ENCODE data around the gene MATN4.

MATN4 gene

DNA sequence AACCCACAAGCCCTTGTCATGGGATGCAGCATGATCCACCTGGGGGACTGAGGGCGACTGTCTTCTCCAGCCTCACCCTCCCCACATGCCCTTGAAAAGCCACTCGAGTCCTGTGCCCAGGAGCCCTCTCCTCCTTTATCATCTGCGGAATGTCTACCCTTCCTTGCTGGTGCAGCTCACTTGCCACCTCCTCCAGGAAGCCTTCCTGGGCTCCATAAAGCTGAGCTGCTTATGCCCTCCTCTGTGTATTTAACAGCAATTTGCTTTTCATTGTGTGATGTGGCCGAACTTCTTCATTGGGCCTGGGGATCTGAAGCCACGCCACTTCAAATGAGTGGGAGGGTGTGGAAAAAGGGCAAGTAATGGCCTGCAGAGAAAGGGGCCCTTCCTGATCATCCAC lies 19.2 kb downstream of the MATN4 start:
- no peak for DNase-seq

DNA sequence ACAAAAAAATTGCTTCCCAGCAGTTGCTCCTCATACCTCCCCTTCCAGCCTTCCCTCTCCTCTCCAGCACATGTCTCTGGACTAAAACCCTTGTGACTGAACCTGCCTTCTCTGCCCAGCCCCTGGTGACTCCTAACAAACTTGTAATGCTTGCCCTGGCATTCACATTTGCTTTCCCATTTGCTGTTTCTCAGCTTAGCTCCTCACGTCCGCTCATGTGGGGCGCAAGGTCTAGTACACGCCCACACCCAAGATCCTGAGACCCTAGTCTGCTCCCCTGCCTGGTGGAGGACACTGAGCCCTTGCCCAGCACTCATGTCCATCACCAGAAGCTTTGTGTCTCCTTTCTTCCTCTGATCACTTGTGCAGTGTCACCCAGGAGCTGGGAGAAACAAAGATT lies 19.7 kb downstream of the MATN4 start:
- no peak for DNase-seq

DNA sequence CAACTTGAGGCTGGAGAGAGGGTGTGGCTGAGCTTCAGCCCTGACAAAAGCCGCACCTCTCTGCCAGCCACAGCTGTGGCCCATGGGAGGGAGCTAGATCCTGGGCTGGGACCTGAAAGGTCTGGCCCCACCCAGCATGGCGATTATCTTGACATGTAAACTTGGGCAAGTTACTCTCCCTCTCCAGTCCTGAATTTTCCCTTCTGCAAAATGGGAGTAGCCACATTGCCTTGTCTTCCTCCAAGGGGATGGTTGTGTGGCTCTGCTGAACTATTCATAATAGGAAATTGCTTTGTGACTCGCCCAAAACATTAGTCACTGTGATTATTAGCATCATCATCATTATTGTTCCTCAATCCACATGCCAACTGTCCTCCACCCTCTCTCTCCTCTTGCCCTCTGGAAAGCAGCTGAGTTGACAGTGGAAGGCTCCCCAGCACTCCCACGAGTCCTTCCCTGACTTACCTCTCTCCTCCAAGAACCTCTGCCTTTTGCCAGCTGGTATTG lies 24.5 kb downstream of the MATN4 start:
- DNase-seq: no peak

DNA sequence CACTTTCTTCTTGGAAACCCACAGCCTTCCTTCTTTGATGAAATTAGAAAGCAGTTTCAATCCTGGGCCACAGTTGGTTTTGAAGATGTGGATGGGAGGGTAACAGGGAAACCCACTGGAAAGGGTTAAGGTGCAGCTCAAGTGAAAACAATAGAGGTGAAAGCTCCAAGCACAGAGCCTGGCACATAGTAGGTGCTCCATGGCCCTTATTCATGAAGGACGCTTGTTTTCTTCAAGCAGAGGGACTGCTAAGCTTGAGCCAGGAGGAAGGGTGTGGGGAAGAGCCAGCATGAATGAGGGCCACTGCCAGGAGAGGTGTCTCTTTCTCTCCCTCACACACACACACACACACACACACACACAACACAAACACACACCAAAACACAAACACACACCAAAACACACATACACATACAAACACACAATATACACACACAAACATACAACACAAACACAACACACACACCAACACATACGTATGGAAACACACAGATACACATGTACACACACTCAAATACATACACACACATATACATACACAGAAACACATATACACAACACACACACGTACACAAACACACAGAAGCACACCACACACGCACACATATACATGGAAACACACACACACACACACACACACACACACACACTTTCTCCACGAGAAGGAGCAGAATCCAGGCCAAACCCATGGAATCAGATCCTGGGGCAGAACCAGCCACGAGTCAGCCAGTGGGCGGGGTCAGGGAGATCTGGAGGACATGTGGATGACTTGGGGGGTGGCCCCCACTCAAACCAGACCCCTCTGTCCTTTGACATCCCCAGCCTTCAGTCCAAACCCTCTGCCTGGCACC lies 25.2 kb downstream of the MATN4 start:
- no peak for DNase-seq

DNA sequence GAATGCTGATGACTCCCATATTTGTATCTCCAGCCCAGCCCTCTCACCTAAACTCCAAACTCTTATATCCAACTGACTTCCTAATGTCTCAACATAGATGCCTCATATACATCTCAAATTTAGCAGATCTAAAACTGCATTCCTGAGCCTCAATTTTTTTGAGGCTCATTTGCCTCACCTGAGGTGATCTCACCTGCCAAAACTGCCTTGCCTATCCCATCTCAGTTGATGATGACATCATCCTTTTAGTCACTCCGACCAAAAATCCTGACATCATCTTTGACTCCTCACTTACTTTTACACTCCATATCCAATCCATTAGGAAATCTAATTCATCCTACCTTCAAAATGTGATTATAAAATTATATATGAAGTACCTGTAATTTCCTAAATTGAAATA lies 28.1 kb downstream of the MATN4 start:
- DNase-seq: no peak

DNA sequence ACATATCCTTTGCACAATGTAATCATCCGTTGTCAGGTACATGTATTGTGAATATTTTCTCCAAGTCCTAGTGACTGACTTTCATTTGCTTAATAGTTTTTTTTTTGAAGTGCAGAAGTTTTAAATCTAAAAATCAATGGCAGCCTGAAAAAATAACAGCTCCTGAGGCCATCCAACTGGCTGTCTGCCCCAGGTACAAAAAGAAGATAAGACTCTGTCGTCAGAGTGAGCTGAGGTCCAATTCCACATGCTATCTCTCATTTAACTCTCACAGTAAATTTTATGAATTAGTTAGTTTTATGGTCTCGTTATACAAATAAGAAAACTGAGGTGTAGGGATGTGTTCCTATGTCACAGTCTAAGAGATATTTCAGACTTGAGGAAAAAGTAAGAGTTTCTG lies 32.8 kb downstream of the MATN4 start:
- DNase-seq: no peak

DNA sequence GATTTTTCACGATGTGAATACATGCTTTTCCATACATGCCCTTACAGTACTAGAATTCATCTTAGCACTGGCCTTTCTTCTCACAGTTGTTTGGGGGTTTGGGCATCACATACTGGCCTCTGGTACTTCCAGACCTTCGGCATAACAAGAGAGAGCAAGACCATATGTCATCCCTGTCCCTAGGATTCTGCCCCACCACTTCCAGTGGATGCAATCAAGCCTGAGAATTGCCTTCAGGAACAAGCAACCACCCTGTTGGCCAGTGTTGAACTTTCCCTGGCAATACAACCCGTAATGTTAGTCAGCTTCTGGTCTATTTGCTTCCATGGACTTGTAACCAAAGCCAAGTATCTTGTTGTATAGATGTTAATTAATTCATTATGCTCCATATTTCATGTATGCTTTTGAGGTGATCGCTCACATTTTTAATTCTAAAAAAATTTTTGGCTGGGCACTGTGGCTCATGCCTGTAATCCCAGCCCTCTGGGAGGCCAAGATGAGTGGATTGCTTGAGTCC lies 38.3 kb downstream of the MATN4 start:
- DNase-seq: no peak

DNA sequence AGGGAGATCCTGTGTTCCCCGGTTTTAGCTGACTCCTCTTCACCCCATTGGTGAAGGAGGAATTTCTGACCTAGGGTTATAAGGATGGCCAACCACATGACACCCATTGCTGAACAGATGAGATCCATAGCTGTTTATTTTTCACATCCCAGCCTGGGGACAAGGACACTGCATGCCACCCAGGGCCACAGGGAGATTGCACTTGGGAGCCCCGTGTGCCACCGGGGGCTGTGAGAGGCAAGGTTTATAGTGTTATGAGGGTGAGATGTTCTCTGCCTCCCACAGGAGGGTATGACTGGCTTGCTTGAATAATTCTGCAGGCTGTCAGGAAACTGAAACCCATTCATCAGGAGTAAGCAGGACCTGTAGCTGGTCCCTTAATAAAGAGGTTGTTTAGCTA lies 39.0 kb downstream of the MATN4 start:
- DNase-seq: no peak

DNA sequence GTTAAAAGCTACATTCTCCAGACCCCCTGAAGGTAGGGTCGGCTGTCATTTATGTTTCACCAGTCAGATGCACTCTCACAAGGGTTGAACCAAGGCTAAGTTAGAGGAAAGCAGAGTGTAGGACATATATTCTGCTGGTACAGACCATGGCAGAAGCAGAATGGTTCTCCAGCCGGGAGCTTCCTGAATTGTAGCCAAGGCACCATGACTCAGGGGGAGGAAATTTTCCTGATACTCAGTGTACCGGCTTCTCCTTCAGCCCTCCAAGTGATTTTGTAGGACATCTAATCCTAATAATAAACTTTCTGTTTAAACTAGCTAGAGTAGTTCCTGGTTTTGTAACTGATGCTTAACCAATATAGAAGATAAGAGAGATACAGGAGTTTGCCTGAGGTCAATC lies 39.6 kb downstream of the MATN4 start:
- DNase-seq: no peak

DNA sequence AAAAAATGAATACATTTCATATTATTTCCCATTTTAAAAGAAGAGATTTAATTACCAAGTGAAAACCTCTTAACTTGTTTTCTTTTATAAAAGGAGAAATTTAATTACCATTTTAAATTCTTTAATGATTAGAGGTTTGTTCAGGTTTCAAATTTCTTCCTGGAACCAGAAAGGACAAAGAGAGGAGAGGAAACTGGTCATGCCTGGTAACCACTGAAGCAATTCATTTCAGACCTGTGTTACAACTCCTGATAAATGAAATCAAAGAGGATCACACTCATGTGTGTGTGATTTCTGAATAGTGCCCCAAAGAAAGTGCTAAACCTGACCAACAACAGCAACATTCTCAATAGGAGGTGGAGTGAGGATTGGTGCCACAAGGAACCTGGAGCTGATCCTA lies 41.1 kb downstream of the MATN4 start:
- DNase-seq: no peak

DNA sequence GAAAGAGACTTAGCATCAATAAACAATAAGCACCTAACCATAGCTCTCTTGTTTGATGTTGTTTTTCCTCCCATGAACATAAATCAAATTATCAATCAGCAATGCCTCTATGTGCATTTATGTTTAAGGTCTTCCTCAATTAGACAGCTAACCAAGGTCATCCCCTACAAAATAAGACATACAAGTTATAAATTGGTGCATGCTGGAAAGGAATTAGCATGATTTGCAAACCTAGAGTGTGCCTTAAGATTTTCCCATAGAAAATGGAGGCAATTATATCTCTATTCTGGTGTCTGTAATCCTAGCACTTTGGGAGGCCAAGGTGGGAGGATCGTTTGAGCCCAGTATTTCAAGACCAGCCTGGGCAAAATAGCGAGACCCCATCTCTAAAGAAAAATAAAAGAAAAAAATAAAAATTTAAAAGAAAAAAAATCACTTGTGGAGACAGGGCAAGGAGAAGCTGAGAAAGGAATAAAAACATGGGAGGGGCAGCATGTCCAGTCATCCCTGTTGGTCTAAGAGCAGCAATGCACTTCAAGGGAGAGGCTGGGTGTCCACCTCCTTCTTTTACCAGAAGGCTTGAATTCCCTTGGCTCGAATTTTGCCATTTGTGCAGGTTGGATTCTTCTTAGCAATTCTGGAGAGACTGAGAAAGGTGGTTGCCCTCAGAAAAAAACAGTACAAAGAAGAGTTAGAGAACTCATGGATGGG lies 44.4 kb downstream of the MATN4 start:
- DNase-seq: no peak

DNA sequence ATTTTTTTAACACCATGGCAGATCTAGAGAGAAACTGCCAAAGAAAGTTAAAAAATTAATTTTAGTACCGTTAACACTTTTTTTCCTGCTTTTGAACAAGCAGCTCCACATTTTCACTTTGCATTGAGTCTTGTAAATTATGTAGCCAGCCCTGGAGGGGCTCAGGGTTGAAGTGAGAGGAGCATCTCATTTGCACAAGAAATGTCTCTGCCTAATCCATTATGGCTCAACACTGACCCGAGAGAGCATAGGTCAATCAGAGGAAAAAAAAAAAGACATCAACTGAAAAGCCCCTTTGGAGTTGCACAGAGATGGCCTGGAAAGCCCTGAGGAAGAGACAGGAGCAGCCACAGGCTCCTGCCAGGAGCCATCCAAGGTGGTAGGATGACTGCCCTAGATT lies 49.4 kb downstream of the MATN4 start:
- no peak for DNase-seq

DNA sequence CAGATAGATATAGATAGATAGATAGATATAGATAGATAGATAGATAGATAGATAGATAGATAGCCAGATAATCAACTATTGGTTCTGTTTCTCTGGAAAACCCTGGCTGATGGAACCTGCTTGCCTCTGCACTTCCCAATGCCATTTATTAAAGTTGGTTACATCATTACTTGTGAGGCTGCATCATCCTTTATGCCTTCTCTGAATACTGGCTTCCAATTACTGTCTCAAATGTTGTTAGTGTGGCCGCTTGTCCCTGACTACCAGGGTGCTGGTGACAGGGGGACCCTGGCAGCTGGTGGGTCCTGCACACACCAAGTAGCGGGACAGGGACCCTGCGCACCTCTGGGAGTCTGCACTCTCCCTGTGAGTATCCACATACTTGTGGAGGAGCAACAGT lies 49.8 kb downstream of the MATN4 start:
- no peak for DNase-seq

DNA sequence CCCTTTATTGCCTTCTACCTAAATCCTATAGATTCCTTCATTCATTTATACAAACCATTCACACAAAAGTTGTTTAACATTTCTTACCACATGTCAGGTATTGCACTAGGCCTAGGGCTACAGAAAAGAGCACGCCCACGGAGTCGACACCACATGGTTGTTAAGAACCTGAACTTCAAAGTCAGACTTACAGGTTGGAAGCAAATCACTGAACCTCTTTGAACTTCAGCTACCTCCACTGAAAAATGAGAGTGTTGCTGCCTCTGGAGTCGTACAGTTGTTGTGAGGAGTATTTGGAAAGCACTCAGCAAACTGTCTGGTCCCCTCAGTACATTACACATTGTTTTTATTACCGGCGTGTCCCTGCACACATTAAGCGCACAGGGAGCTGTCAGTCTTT lies 50.4 kb downstream of the MATN4 start:
- no peak for DNase-seq

DNA sequence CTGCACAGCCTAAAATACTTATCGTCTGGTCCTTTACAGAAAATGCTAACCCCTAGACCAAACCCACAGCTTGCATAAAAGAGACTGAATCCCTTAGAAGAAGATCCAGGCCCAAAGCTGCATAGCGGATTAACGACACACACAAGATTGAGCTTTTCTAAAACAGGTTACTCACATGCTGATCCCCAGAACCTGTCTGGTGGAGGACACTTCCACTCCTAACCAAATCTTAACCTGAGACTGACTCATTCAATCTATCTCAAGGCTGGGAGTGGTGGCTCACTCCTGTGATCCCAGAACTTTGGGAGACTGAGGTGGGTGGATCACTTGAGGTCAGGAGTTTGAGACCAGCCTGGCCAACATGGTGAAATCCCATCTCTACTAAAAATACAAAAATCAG lies 50.9 kb downstream of the MATN4 start:
- DNase-seq: no peak

DNA sequence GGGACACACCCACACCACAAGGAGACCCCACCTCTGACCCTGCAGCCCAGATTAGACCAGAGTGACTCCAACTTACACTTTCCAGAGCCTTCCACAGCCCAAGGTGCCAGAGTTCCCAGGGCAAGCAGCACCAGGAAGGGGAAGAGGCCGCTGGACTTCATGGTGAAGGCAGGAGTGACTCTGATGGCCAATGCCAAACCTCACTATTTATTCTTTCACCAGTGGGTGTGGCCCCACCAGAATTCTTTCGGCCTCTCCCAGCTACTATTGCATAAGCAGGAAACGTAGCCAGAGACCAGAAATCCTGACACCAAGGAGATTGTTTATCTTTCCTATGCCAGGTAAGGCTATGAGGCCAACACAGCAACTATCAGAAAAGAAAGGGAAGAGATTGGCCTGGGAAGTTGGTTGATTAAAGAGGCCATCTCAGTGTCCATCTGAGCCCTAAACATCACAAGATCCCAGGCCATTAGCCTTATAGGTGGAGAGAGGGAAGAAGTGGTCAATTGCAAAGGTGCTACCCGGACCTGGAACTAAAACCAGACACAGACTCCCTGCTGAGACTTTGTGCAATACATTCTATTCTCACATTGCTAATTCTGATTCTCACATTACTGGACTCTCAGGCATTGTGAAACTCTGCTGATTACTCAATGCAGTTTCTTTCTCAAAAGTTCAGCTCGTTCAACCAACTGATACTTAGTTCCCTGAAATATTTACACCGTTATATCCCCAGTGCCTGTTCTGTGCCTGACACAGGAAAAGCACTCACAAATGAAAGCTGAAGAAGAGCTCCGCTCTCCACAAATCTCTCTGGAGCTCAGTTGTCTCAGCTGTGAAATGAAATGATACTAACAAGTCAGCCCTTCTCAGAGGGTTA lies 53.5 kb downstream of the MATN4 start, which contains the start of gene SLPI:
Gene SLPI (minus strand): TSS at position 182 of the 880 bp plus-strand sequence. CDS start 21 bp downstream, at position 161.
- no peak for DNase-seq

DNA sequence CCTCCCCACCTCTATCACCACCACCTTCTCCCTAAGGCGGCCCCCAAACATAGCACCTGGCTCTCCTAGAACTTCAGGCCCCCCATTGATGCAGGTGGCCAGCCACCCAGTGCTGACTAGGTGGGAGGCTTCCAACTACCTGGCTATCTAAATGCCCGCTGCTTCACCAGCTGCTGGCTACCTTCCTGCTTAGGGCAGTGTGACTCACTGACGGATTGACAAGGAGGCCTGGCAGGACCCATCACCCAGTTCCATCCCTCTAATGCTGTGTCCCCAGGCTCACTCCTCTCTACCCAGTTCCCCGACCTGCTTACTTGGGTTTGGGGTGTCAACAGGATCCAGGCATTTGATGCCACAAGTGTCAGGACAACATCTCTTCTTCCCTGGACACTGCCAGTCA lies 54.8 kb downstream of the MATN4 start:
- DNase-seq: no peak

DNA sequence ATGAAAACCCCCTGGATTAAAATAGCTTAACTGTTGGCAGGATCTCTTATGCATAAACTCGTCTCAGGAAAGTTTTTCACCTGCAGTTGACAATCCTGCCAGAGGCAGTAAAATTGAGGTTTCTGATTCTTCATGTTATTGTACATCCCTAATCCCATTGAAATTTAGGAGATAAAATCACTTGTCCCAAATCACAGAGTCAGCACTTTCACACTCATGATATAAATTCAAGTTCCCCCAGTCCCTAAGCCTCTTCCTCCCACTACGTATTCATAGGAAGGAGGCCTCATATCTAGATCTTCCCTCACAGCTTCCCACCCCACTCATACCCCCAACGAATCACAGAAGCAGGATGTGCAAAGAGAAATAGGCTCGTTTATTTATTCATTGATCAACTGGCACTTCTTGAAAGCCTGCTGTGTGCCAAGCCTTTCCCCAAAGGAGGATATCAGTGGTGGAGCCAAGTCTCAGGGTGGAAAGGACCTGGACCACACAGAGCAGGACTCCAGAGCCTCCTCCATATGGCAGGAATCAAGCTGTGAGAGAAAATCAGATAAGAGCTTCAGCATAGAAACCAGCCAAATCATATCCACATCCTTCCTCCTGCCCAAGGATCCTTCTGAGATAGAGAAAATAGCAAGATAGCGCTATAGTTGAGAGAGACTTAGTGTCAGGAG lies 56.1 kb downstream of the MATN4 start:
- DNase-seq: no peak

DNA sequence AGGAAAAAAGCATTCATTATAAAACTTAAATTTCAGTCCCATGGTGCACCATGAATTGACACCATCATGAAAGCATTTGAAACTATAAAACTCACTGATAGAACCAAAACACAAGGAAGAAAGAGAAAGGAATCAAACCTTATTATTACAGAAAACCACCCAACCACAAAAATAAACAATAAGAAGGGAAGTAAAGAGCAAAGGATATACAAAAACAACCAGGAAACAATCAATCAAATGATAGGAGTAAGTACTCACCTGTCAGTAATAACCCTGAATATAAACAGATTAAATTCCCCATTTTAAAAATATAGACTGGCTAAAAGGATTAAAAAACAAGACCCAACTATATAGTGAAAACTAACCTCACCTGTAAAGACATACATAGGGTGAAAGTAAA lies 59.5 kb downstream of the MATN4 start:
- no peak for DNase-seq

DNA sequence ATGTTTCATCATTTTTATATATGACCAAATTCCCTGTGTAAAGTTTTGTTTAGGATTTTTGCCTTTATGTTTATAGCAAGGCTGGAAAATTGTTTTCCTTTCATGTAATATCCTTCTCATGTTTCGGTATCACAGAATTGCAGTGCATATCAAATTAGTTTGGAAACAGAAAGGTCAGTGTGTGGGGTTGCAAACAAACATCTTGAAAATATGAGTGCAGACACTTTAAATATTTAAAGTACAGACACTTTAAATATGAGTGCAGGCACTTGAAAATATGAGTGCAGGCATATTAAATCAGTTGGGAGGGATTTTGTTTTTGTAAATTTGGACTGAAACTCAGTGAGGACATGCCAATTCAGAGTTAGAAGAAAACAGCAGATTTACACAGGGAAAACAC lies 60.2 kb downstream of the MATN4 start:
- DNase-seq: no peak

DNA sequence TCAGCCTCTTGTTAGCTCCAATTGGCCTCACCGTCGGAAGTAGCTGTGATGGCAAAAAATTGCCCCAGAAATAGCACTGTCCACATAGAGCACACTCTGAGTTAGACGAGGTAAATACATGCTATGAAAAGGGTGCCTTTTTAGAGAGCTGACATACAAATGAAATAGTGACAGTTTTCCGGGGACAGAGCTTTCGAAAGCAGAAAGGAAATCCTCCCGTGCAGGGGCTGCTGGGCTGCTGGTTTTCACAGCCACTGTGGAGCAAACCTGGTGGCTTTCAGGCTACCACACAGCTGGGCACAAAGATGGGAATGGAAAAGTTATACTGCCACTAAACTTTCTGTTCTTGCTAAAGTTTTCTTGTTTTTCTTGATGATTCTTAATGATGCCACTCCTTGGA lies 62.0 kb downstream of the MATN4 start:
- DNase-seq: no peak
